ENCODE measurements around the gene TBC1D23. TPM values are rescaled to one million over a fixed set of nuclear protein-coding genes. Genes with fewer than 3 reads are reported as not detected.
A peak's percentile ranks its signal among the peaks of the same experiment; 100 is the strongest.

Gene TBC1D23
- total and polyA plus RNA-seq, 2 of the 13 experiments (the other 11 are each of a cell fraction or from before 2014, with no cell fraction given), result 28.7 to 35.4 TPM

GRCh38 chr3:100254168-100254777 is 6.5 kb upstream of the TBC1D23 start (continued):
- TF ChIP-seq LBX2 (CRISPR knock-in tag; IDR thresholded peaks at IDR 0.05; ENCODE audit: borderline replicate concordance), result no peak
- no peak for TF ChIP-seq ZSCAN22 (CRISPR knock-in tag; IDR thresholded peaks at IDR 0.05)
- TF ChIP-seq ZNF790 (CRISPR knock-in tag; IDR thresholded peaks at IDR 0.05; ENCODE audit: borderline replicate concordance), result no peak
- TF ChIP-seq BORCS8-MEF2B (CRISPR knock-in tag; IDR thresholded peaks at IDR 0.05), result no peak
- TF ChIP-seq PHF20 (CRISPR knock-in tag; IDR thresholded peaks at IDR 0.05), result no peak
- no peak for TF ChIP-seq TFE3 (CRISPR knock-in tag; IDR thresholded peaks at IDR 0.05)
- no peak for TF ChIP-seq ZNF296 (CRISPR knock-in tag; conservative IDR thresholded peaks at IDR 0.05)
- TF ChIP-seq RELA (CRISPR knock-in tag; IDR thresholded peaks at IDR 0.05), result no peak
- TF ChIP-seq, protein P1, sequence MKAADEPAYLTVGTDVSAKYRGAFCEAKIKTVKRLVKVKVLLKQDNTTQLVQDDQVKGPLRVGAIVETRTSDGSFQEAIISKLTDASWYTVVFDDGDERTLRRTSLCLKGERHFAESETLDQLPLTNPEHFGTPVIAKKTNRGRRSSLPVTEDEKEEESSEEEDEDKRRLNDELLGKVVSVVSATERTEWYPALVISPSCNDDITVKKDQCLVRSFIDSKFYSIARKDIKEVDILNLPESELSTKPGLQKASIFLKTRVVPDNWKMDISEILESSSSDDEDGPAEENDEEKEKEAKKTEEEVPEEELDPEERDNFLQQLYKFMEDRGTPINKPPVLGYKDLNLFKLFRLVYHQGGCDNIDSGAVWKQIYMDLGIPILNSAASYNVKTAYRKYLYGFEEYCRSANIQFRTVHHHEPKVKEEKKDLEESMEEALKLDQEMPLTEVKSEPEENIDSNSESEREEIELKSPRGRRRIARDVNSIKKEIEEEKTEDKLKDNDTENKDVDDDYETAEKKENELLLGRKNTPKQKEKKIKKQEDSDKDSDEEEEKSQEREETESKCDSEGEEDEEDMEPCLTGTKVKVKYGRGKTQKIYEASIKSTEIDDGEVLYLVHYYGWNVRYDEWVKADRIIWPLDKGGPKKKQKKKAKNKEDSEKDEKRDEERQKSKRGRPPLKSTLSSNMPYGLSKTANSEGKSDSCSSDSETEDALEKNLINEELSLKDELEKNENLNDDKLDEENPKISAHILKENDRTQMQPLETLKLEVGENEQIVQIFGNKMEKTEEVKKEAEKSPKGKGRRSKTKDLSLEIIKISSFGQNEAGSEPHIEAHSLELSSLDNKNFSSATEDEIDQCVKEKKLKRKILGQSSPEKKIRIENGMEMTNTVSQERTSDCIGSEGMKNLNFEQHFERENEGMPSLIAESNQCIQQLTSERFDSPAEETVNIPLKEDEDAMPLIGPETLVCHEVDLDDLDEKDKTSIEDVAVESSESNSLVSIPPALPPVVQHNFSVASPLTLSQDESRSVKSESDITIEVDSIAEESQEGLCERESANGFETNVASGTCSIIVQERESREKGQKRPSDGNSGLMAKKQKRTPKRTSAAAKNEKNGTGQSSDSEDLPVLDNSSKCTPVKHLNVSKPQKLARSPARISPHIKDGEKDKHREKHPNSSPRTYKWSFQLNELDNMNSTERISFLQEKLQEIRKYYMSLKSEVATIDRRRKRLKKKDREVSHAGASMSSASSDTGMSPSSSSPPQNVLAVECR (CRISPR knock-in tag; IDR thresholded peaks at IDR 0.05; ENCODE audit: borderline replicate concordance), result no peak
- TF ChIP-seq RAD21 (CRISPR knock-in tag; IDR thresholded peaks at IDR 0.05), result peak; percentile 94
- TF ChIP-seq PTBP1 (IDR thresholded peaks at IDR 0.05; ENCODE audit: low read depth, low read length, poor library complexity, severe bottlenecking), result no peak
- no peak for TF ChIP-seq ATF7 (IDR thresholded peaks at IDR 0.05)
- TF ChIP-seq ATF7 (CRISPR knock-in tag; IDR thresholded peaks at IDR 0.05), result no peak
- TF ChIP-seq ZNF576 (CRISPR knock-in tag; IDR thresholded peaks at IDR 0.05), result no peak
- TF ChIP-seq REXO4 (CRISPR knock-in tag; IDR thresholded peaks at IDR 0.05; ENCODE audit: borderline replicate concordance), result no peak
- TF ChIP-seq JUN (CRISPR knock-in tag; IDR thresholded peaks at IDR 0.05), result no peak
- TF ChIP-seq CAMTA2 (CRISPR knock-in tag; IDR thresholded peaks at IDR 0.05; ENCODE audit: borderline replicate concordance), result no peak
- no peak for TF ChIP-seq CHD2 (IDR thresholded peaks at IDR 0.05; ENCODE audit: low read depth, low read length)
- 0 out of 2 replicates have a peak, but pooled peaks have one; percentile 60 for TF ChIP-seq TGIF2 (CRISPR knock-in tag; IDR thresholded peaks at IDR 0.05)
- TF ChIP-seq ZNF570 (CRISPR knock-in tag; IDR thresholded peaks at IDR 0.05; ENCODE audit: borderline replicate concordance), result no peak
- no peak for TF ChIP-seq ZNF816 (CRISPR knock-in tag; IDR thresholded peaks at IDR 0.05; ENCODE audit: borderline replicate concordance)
- no peak for TF ChIP-seq RBFOX2 (IDR thresholded peaks at IDR 0.05; ENCODE audit: low read depth, low read length)
- TF ChIP-seq ZSCAN9 (CRISPR knock-in tag; IDR thresholded peaks at IDR 0.05; ENCODE audit: borderline replicate concordance), result no peak
- no peak for TF ChIP-seq RNF2 (conservative IDR thresholded peaks at IDR 0.05; ENCODE audit: low read depth)

All from HepG2 (cell line).